ENCODE results near the gene SVIL. TPM values are rescaled to one million over a fixed set of nuclear protein-coding genes. Genes with fewer than 3 reads are reported as not detected.
"Not testable (repeated sequence)": the region's sequence is repeated elsewhere in the genome, so short reads cannot be mapped to it uniquely, and the experiment has no call there.

Gene SVIL
- total and polyA plus RNA-seq, 2 experiments from 2014 or later: 252 to 412 TPM

- H3K4me1 ChIP-seq (ENCODE audit: low read depth): peaks cover 12% of the 10 kb centered on the region
- no peaks in the 10 kb centered on the region for H3K27me3 ChIP-seq
- no peak overlapping the region for H3K4me3 ChIP-seq
- TF ChIP-seq, protein P1, sequence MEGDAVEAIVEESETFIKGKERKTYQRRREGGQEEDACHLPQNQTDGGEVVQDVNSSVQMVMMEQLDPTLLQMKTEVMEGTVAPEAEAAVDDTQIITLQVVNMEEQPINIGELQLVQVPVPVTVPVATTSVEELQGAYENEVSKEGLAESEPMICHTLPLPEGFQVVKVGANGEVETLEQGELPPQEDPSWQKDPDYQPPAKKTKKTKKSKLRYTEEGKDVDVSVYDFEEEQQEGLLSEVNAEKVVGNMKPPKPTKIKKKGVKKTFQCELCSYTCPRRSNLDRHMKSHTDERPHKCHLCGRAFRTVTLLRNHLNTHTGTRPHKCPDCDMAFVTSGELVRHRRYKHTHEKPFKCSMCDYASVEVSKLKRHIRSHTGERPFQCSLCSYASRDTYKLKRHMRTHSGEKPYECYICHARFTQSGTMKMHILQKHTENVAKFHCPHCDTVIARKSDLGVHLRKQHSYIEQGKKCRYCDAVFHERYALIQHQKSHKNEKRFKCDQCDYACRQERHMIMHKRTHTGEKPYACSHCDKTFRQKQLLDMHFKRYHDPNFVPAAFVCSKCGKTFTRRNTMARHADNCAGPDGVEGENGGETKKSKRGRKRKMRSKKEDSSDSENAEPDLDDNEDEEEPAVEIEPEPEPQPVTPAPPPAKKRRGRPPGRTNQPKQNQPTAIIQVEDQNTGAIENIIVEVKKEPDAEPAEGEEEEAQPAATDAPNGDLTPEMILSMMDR (IDR thresholded peaks at IDR 0.05; ENCODE audit: low read depth, low read length): no peak
- peaks cover 17% of the 10 kb centered on the region for H3K36me3 ChIP-seq
- no peaks in the 10 kb centered on the region for H3K9me3 ChIP-seq (ENCODE audit: low read depth)
- H3K27ac ChIP-seq: peak overlapping the region; percentile 35
- no peak for DNase-seq (ENCODE audit: low read depth in 1 of 2, low spot score in 1 of 2)
Measured at GRCh38 chr10:29567003-29567402, 67.8 kb downstream of the SVIL start.

- peaks cover 24% of the 10 kb centered on the region for H3K36me3 ChIP-seq
- peak overlapping the region; percentile 35 for H3K27ac ChIP-seq
- H3K4me1 ChIP-seq (ENCODE audit: low read depth): peaks cover 12% of the 10 kb centered on the region
- not testable (repeated sequence) for DNase-seq (ENCODE audit: low read depth in 1 of 2, low spot score in 1 of 2); H3K9me3 ChIP-seq (ENCODE audit: low read depth); H3K4me3 ChIP-seq; H3K27me3 ChIP-seq
Measured at GRCh38 chr10:29566209-29566608, 68.6 kb downstream of the SVIL start.

GRCh38 chr10:29563420-29564035 is 71.2 kb downstream of the SVIL start:
- no peak for DNase-seq (ENCODE audit: low read depth in 1 of 2, low spot score in 1 of 2)
- peaks cover 5% of the 10 kb centered on the region for H3K4me1 ChIP-seq (ENCODE audit: low read depth)
- H3K9me3 ChIP-seq (ENCODE audit: low read depth): no peaks in the 10 kb centered on the region
- no peak overlapping the region for H3K4me3 ChIP-seq
- H3K36me3 ChIP-seq: peaks cover 30% of the 10 kb centered on the region
- H3K27ac ChIP-seq: peak overlapping the region; percentile 39
- no peaks in the 10 kb centered on the region for H3K27me3 ChIP-seq
- TF ChIP-seq, protein P1 (IDR thresholded peaks at IDR 0.05; ENCODE audit: low read depth, low read length): no peak

DNA sequence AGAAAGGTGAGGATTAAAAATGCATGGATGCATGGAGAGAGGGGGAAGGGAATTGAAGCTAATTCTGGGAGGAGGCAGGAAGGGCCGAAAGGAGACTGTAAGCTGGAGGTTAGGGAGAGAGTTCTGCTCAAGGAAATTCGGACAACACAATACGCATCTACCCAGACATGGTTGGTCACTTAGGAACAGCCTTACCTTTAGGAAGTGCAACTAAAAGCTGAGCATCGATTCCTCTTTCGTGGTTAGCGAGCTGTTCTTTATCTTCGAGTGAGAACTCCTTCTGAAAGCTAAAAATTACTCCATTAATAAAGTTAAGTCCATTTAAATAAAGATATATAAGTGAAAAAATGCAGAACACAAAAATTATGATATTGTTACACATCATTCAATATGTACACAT is 71.8 kb downstream of the SVIL start:
- DNase-seq (ENCODE audit: low read depth in 1 of 2, low spot score in 1 of 2); H3K9me3 ChIP-seq (ENCODE audit: low read depth); H3K27me3 ChIP-seq; H3K4me3 ChIP-seq; H3K4me1 ChIP-seq (ENCODE audit: low read depth); H3K27ac ChIP-seq: not testable (repeated sequence)
- peaks cover 30% of the 10 kb centered on the region for H3K36me3 ChIP-seq

GRCh38 chr10:29559996-29560395 is 74.8 kb downstream of the SVIL start:
- Histone ChIP-seq H3K27me3 (no peaks in the 10 kb centered on the region), H3K4me1 (ENCODE audit: low read depth) (peaks cover 9% of the 10 kb centered on the region), H3K27ac (peak overlapping the region; percentile 65), H3K4me3 (no peak overlapping the region), H3K9me3 (ENCODE audit: low read depth) (no peaks in the 10 kb centered on the region), H3K36me3 (peaks cover 38% of the 10 kb centered on the region)
- TF ChIP-seq, protein P1 (IDR thresholded peaks at IDR 0.05; ENCODE audit: low read depth, low read length): no peak
- DNase-seq (ENCODE audit: low read depth in 1 of 2, low spot score in 1 of 2): peak; percentile 7 to 36

DNA sequence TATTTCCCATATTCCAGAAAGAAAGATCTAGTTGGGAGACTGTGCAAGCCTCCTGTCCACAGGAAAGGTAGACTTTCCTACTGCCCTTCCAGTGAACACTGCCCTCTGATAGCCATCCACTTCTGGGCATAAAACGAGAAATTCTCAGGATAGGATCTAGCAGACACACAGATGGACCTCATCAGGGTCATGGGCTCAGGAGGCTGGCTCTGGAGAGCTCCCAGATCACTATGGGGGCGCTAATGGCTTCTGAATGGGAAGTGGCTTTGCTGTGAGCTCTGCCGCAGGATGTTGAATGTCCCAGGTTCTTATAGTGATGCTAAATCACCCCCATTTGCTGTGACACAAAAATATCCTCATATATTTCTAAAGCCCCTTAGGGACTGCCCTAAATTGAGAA is 77.1 kb downstream of the SVIL start:
- peaks cover 54% of the 10 kb centered on the region for H3K36me3 ChIP-seq

More for the DNA sequence above, 77.1 kb downstream of the SVIL start:
- no peak overlapping the region for H3K27ac ChIP-seq
- TF ChIP-seq, protein P1 (IDR thresholded peaks at IDR 0.05; ENCODE audit: low read depth, low read length): no peak
- H3K27me3 ChIP-seq: no peaks in the 10 kb centered on the region
- no peaks in the 10 kb centered on the region for H3K9me3 ChIP-seq (ENCODE audit: low read depth)
- peaks cover 9% of the 10 kb centered on the region for H3K4me1 ChIP-seq (ENCODE audit: low read depth)
- no peak overlapping the region for H3K4me3 ChIP-seq
- DNase-seq (ENCODE audit: low read depth in 1 of 2, low spot score in 1 of 2): no peak
